Left lung (tissue), 10 donors: Measurements from ENCODE around the gene NDUFS7. TPM values are rescaled to one million over a fixed set of nuclear protein-coding genes. Genes with fewer than 3 reads are reported as not detected.
A peak's percentile ranks its signal among the peaks of the same experiment; 100 is the strongest.

Source experiments
- ATAC-seq: fragments of 200-7000 bp; cut with Tn5 transposase; one replicate; pipeline ENCODE4 v1.9.1; 2020; ENCODE audit warnings: moderate library complexity
- DNase-seq, 4 donors: peaks; one replicate each; pipeline ENCODE4 v3.0.0-alpha.2; 2013 to 2020
- H3K27ac ChIP-seq, 2 donors: fragments of 200-600 bp; sonication (generic) in 1 of 2; one replicate each; pipeline versions ENCODE4 v1.5.0 to v1.8.0; 2020 to 2021
- H3K27me3 ChIP-seq, 2 donors: fragments of 200-600 bp; sonication (generic) in 1 of 2; one replicate each; pipeline versions ENCODE4 v1.5.0 to v1.8.0; 2020 to 2021
- H3K36me3 ChIP-seq, 2 donors: fragments of 200-600 bp; sonication (generic) in 1 of 2; one replicate each; pipeline versions ENCODE4 v1.5.0 to v1.8.0; 2020 to 2021
- H3K4me1 ChIP-seq, 2 donors: fragments of 200-600 bp; one replicate each; pipeline ENCODE4 v1.8.0; 2021
- H3K4me3 ChIP-seq, 2 donors: fragments of 200-600 bp; sonication (generic) in 1 of 2; one replicate each; pipeline versions ENCODE4 v1.5.0 to v1.8.0; 2020 to 2021; ENCODE audit warnings: mild to moderate bottlenecking in 1 of 2
- H3K9me3 ChIP-seq, 2 donors: fragments of 200-600 bp; sonication (generic) in 1 of 2; one replicate each; pipeline versions ENCODE4 v1.5.0 to v1.8.0; 2020 to 2021
- intact Hi-C, 2 donors: fragments of 100-400 bp; cut with DNase I; formaldehyde crosslinking; loops; one replicate each; pipeline versions ENCODE4 v1.11.2 to v1.14.2; 2022
- polyA plus RNA-seq, 6 donors: library from polyadenylated mRNA; unstranded; fragments of 120-200 nt; gene quantifications; one replicate each; pipeline ENCODE4 v1.2.1, GENCODE V29; 2013; ENCODE audit not compliant: insufficient read length in 6 of 6
- total RNA-seq, 2 donors: library from RNA; stranded (reverse); fragmentation: NEBNext Ultra II Directional; extraction: Animal tissue kit (Norgen Biotek cat#: 25700); gene quantifications; one replicate each; pipeline ENCODE4 v1.2.1, GENCODE V29; 2021
- TF ChIP-seq, protein P1 (sequence below), 2 donors: fragments of 200-600 bp; sonication (generic) in 1 of 2; IDR thresholded peaks; one replicate each; pipeline versions ENCODE4 v1.5.0 to v1.8.0; 2021; ENCODE audit warnings: antibody characterized with exemption in 2 of 2
- donor health status: DM: no; HTN: yes; CAD: no.
- donor health status: DM: no; HTN: no; CAD: no.

NDUFS7 gene
- total and polyA plus RNA-seq, 8 donors = 30.3 to 85.4 (median 42.0) TPM

DNA sequence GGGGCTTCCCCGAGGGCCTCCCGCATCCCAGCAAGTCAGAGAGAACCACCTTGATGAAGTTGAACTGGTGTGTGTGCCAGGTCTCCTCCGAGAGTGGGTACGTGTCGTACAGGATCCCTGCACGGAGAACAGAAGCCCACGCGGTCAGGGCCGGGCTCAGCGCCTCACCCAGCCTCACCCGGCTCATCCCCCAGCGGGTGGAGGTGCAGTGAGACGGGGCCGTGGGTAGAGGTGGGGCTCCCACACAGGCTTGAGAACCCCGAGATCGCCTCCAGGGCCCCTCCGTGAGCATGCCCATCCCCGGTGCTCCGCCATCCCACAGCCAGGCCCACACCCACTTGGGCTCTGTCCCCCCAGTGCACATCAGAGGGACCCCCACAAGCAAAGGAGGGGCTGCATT, 15.4 kb downstream of the NDUFS7 start:
- Histone ChIP-seq H3K27me3 (peaks cover 0 to 64% of the 10 kb centered on the region in 2 donors), H3K9me3 (no peaks in the 10 kb centered on the region), H3K4me3 (no peak overlapping the region), H3K36me3 (peaks cover 0 to 14% of the 10 kb centered on the region in 2 donors), H3K4me1 (peaks cover 6 to 29% of the 10 kb centered on the region in 2 donors), H3K27ac (no peak overlapping the region)
- DNase-seq (no peak), ATAC-seq (no peak)
- TF ChIP-seq, protein P1, sequence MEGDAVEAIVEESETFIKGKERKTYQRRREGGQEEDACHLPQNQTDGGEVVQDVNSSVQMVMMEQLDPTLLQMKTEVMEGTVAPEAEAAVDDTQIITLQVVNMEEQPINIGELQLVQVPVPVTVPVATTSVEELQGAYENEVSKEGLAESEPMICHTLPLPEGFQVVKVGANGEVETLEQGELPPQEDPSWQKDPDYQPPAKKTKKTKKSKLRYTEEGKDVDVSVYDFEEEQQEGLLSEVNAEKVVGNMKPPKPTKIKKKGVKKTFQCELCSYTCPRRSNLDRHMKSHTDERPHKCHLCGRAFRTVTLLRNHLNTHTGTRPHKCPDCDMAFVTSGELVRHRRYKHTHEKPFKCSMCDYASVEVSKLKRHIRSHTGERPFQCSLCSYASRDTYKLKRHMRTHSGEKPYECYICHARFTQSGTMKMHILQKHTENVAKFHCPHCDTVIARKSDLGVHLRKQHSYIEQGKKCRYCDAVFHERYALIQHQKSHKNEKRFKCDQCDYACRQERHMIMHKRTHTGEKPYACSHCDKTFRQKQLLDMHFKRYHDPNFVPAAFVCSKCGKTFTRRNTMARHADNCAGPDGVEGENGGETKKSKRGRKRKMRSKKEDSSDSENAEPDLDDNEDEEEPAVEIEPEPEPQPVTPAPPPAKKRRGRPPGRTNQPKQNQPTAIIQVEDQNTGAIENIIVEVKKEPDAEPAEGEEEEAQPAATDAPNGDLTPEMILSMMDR (IDR thresholded peaks at IDR 0.05) = no peak
- intact Hi-C loops = no loop called here

DNA sequence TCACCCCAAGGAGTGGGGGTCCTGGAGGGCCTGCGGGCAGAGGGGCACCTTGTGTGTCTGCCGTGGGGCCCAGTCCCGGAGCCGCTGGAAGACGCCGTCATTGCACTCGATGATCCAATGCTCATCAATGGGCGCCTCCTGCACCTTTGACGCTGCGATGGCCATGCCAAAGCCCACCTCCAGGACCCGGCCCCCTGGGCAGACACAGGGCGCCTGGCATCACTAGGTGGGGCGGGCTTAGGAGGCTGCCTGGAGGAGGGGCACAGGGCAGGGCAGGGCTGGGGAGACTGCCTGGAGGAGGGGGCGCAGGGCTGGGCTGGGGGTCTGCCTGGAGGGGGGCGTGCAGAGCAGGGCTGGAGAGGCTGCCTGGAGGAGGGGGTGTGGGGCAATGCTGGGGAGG, 16.0 kb downstream of the NDUFS7 start:
- no peak for DNase-seq
- TF ChIP-seq, protein P1 (IDR thresholded peaks at IDR 0.05) = no peak
- H3K4me3 ChIP-seq = no peak overlapping the region
- no peak for ATAC-seq
- no peaks in the 10 kb centered on the region for H3K9me3 ChIP-seq
- intact Hi-C loops = no loop called here
- no peak overlapping the region for H3K27ac ChIP-seq
- H3K36me3 ChIP-seq = peaks cover 0 to 7% of the 10 kb centered on the region in 2 donors
- H3K4me1 ChIP-seq = peaks cover 6 to 35% of the 10 kb centered on the region in 2 donors
- peaks cover 0 to 64% of the 10 kb centered on the region in 2 donors for H3K27me3 ChIP-seq

DNA sequence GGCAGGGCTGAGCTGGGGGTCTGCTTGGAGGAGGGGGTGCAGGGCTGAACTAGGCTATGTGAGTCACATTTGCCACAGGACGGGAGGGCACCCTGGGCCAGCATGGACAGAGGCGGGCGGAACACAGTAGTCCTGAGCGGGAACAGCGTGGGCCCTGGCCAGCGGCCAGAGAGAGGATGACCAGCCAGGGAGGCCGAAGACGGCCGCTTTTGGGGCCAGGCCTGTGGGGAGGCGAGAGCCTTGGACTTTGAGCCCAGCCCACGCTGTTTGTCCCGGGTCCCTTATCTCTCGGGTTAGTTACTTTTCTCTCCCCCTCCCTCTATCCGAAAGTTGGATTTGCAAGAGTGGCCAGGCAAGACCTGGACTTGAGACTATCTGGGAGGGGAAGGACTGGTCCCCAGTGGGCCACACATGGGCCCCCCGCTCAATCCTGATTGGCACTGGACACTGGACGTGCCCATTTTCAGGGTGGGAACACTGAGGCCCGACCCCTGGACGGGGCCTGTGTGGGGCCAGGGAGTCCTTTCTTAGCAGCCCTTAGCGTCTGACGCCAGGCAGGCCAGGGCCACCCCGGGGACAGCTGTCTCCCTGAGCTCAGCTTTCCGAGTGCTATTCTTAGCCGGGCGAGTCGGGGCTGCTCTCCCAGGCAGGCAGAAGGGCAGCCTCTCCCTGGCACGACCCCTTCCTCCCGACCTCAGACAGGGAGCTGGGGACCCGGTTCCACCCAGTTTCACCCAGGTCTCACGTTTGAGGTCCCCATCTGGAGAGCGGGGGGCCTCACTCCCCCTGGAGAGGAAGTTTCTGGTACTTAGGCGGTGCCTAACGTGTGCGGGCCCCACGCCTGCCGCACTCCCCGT, 16.8 kb downstream of the NDUFS7 start:
- Histone ChIP-seq H3K27ac (no peak overlapping the region), H3K36me3 (no peaks in the 10 kb centered on the region), H3K9me3 (no peaks in the 10 kb centered on the region), H3K4me1 (peaks cover 6 to 35% of the 10 kb centered on the region in 2 donors), H3K27me3 (peaks cover 0 to 64% of the 10 kb centered on the region in 2 donors), H3K4me3 (peak overlapping the region; percentile 47 to 65)
- peak in 1 of 4 donors; percentile 80 for DNase-seq
- intact Hi-C loops = no loop called here
- peak; percentile 52 for ATAC-seq
- TF ChIP-seq, protein P1 (IDR thresholded peaks at IDR 0.05) = no peak

DNA sequence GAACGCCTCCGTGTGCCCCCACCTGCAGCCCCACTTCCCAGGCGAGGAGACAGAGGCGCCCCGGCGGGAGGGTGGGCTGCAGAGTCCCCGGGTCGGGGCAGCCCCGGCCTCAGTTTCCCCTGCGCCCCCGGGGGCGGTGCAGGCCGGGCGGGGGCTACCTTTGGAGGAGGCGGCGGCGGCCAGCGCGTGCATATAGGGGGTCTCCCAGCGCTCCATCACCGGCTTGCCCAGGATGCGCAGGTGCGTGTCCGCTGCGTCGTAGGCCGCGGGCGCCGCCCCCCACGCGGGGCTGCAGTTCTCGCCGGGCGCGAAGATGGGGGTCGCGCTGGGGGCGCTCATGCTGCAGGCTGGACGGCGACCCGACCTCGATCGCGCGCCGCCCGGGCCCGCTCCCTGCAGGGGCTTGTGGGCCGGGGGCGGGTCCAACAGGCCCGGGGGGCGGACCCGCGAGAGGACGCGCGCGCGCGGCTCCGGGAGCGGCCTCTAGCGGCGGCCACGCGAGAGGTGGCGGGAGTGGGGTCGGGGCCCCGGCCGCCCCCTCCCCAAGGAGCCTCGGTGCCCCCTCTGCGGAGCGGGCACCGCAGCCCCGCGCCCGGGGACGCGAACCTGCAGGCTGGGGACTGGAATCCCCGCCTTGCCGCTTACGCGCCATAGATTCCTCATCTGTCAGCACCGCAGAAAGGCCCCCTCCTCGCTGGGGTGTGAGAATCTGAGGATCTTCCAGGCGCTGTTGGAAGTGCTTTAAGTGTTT, 17.6 kb downstream of the NDUFS7 start, which contains the start of gene GAMT:
Gene GAMT, minus strand, starts transcription at position 405 of the 751 bp plus-strand sequence. Its CDS starts 66 bp downstream, at position 339.
- no peak within 1 kb of the TSS for H3K27ac ChIP-seq
- no peaks in the 10 kb centered on the region for H3K36me3 ChIP-seq
- intact Hi-C loops = no loop called here
- no peaks in the 10 kb centered on the region for H3K9me3 ChIP-seq
- ATAC-seq = peak; percentile 74
- peak in 2 of 4 donors; percentile 51 to 83 for DNase-seq
- peaks cover 0 to 62% of the 10 kb centered on the region in 2 donors for H3K27me3 ChIP-seq
- TF ChIP-seq, protein P1 (IDR thresholded peaks at IDR 0.05) = peak in 1 of 2 donors; percentile 44
- H3K4me3 ChIP-seq = peak within 1 kb of the TSS; percentile 47 to 65
- peaks cover 6 to 39% of the 10 kb centered on the region in 2 donors for H3K4me1 ChIP-seq

DNA sequence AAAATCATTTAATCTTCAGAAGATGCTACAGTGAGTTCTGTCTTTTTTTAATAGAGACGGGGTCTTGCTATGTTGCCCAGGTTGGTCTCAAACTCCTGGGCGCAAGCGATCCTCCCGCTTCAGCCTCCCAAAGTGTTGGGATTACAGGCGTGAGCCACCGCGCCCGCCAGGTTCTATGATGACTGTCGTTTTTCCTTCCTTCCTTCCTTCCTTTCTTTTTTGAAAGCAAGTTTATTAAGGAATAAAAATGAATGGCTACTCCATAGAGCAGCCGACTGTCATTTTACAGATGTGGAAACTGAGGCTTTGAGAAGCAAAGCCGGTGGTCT, 18.1 kb downstream of the NDUFS7 start:
- DNase-seq = no peak
- H3K4me3 ChIP-seq = peak overlapping the region in 1 of 2 donors; percentile 47
- H3K27me3 ChIP-seq = peaks cover 0 to 59% of the 10 kb centered on the region in 2 donors
- peaks cover 10 to 44% of the 10 kb centered on the region in 2 donors for H3K4me1 ChIP-seq
- no peak overlapping the region for H3K27ac ChIP-seq
- no peak for ATAC-seq
- no peaks in the 10 kb centered on the region for H3K9me3 ChIP-seq
- no peaks in the 10 kb centered on the region for H3K36me3 ChIP-seq
- intact Hi-C loops = no loop called here
- TF ChIP-seq, protein P1 (IDR thresholded peaks at IDR 0.05) = no peak
